Keratinocyte (primary cell): ENCODE results near the gene TOMM20.

Experiments used
- EZH2 ChIP-seq: IDR thresholded peaks from one replicate; pipeline ENCODE4 v1.6.1; 2012; ENCODE audit warnings: inconsistent platforms, mild to moderate bottlenecking, low read length, moderate library complexity
- TF ChIP-seq, protein P1 (sequence below), 3 experiments: IDR thresholded peaks in 1 of 3; conservative IDR thresholded peaks in 1 of 3; optimal IDR thresholded peaks in 1 of 3; 2 replicates in 2 of 3; 3 replicates in 1 of 3; pipeline versions ENCODE3 to v1.5.1; 2011; ENCODE audit warnings: low read length in 3 of 3, mild to moderate bottlenecking in 3 of 3, moderate library complexity in 2 of 3, control low read depth in 1 of 3, inconsistent platforms in 1 of 3; ENCODE audit not compliant: insufficient read depth in 2 of 3; ENCODE audit errors: extremely low read depth in 1 of 3

DNA sequence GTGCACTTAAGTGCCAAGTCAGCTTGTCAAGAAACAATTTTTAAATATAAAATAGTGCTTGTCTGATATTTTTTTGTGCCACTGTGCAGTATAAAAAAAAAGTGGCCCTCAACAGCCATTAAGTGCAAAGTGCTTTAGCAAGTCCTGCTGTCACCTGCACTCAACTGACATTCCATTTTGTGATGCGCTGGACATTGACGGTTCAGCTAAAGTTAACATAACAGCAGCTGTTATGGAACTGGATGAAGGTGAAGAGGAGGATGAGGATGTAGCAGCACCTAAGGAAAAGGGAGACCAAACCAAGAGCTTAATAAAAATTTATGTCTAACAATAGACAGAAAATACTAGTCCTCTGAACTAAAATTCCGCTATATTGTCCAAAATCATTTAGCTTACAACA lies 39.7 kb upstream of the TOMM20 start:
- TF ChIP-seq EZH2, result no peak
- TF ChIP-seq, protein P1, sequence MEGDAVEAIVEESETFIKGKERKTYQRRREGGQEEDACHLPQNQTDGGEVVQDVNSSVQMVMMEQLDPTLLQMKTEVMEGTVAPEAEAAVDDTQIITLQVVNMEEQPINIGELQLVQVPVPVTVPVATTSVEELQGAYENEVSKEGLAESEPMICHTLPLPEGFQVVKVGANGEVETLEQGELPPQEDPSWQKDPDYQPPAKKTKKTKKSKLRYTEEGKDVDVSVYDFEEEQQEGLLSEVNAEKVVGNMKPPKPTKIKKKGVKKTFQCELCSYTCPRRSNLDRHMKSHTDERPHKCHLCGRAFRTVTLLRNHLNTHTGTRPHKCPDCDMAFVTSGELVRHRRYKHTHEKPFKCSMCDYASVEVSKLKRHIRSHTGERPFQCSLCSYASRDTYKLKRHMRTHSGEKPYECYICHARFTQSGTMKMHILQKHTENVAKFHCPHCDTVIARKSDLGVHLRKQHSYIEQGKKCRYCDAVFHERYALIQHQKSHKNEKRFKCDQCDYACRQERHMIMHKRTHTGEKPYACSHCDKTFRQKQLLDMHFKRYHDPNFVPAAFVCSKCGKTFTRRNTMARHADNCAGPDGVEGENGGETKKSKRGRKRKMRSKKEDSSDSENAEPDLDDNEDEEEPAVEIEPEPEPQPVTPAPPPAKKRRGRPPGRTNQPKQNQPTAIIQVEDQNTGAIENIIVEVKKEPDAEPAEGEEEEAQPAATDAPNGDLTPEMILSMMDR (optimal IDR thresholded peaks at IDR 0.05 in 1 of 3, IDR thresholded peaks at IDR 0.05 in 1 of 3, conservative IDR thresholded peaks at IDR 0.05 in 1 of 3; ENCODE audit: extremely low read depth in 1 of 3, insufficient read depth in 2 of 3, low read length in 3 of 3), result no peak
